ENCODE data around the gene PCDH15. TPM values are rescaled to one million over a fixed set of nuclear protein-coding genes. Genes with fewer than 3 reads are reported as not detected.

PCDH15 gene
- total and polyA plus RNA-seq, 2 of the 13 experiments (the other 11 are each of a cell fraction or from before 2014, with no cell fraction given), result not detected

GRCh38 chr10:54808186-54808935 lies 7.3 kb upstream of the PCDH15 start:
- WGBS (ENCODE audit: low lambda C conversion rate), result 6% methylated on average over 1 of the region's 1 CpG
- in situ Hi-C loops (cut with HindIII; ENCODE audit: extremely low pct_ligation_motif_present, low pct_unique_long_range_greater_than_20kb), result no loop called here
- H4K20me1 ChIP-seq (ENCODE audit: insufficient read depth, low read length), result no peaks in the 10 kb centered on the region
- H3K4me3 ChIP-seq (replicated peaks in 1 of 3; ENCODE audit: insufficient read depth in 1 of 3, low read depth in 2 of 3, low read length in 3 of 3), result no peak overlapping the region
- H3K9ac ChIP-seq (ENCODE audit: insufficient read depth, low read depth, low read length), result no peak overlapping the region
- no peak overlapping the region for H3K27ac ChIP-seq (ENCODE audit: extremely low read length, insufficient read depth, low read length)
- ChIA-PET CTCF (ENCODE audit: low intra/inter-chr PET ratio, low total read pairs) (no interaction called here), POLR2A (no interaction called here)
- no peaks in the 10 kb centered on the region for H3K27me3 ChIP-seq (ENCODE audit: control insufficient read depth in 1 of 2, insufficient read depth in 2 of 2, low read length in 2 of 2)
- no peak overlapping the region for H3K4me2 ChIP-seq (ENCODE audit: low read depth, low read length)
- DNase-seq (ENCODE audit: low spot score), result no peak
- no peak for FAIRE-seq
- no peaks in the 10 kb centered on the region for H3K9me3 ChIP-seq (ENCODE audit: low read length)
- no peak for ATAC-seq
- H3K36me3 ChIP-seq (replicated peaks in 1 of 2; ENCODE audit: control insufficient read depth in 1 of 2, insufficient read depth in 2 of 2, low read length in 2 of 2), result no peaks in the 10 kb centered on the region
- H3K79me2 ChIP-seq (ENCODE audit: insufficient read depth, low read length), result no peaks in the 10 kb centered on the region
- intact Hi-C loops (cut with micrococcal nuclease; ENCODE audit: unreplicated experiment), result no loop called here
- no peak overlapping the region for H2AFZ ChIP-seq (ENCODE audit: low read length)
- no TSS peak for BruUV-seq (replicated peaks)
- no peaks in the 10 kb centered on the region for H3K4me1 ChIP-seq (ENCODE audit: insufficient read depth, low read length)
- TF ChIP-seq CSRNP2 (CRISPR knock-in tag; conservative IDR thresholded peaks at IDR 0.05; ENCODE audit: low read depth) (no peak), ZNF562 (CRISPR knock-in tag; IDR thresholded peaks at IDR 0.05; ENCODE audit: borderline replicate concordance) (no peak), SIN3A (IDR thresholded peaks at IDR 0.05; ENCODE audit: borderline replicate concordance, low read depth, low read length) (no peak), ZNF7 (CRISPR knock-in tag; IDR thresholded peaks at IDR 0.05) (no peak), GFI1 (CRISPR knock-in tag; IDR thresholded peaks at IDR 0.05; ENCODE audit: borderline replicate concordance) (no peak), ZNF30 (CRISPR knock-in tag; IDR thresholded peaks at IDR 0.05) (no peak), SNAPC5 (CRISPR knock-in tag; IDR thresholded peaks at IDR 0.05; ENCODE audit: borderline replicate concordance) (no peak), BATF2 (CRISPR knock-in tag; IDR thresholded peaks at IDR 0.05) (no peak), PRDM4 (CRISPR knock-in tag; IDR thresholded peaks at IDR 0.05; ENCODE audit: borderline replicate concordance) (no peak), ZMAT3 (CRISPR knock-in tag; conservative IDR thresholded peaks at IDR 0.05) (no peak), PRDM15 (CRISPR knock-in tag; IDR thresholded peaks at IDR 0.05) (no peak), ZNF543 (CRISPR knock-in tag; IDR thresholded peaks at IDR 0.05) (no peak), MTF2 (CRISPR knock-in tag; IDR thresholded peaks at IDR 0.05; ENCODE audit: borderline replicate concordance) (no peak), SIX4 (CRISPR knock-in tag; IDR thresholded peaks at IDR 0.05) (no peak), EHMT2 (IDR thresholded peaks at IDR 0.05; ENCODE audit: borderline replicate concordance, low read depth, low read length) (no peak), NFE2L1 (CRISPR knock-in tag; IDR thresholded peaks at IDR 0.05; ENCODE audit: borderline replicate concordance) (no peak)

Measured in HepG2 (cell line).